ENCODE measurements around the gene C3orf52.

Gene C3orf52

GRCh38 chr3:112121577-112122547 is 35.7 kb downstream of the C3orf52 start:
- H3F3A ChIP-seq (ENCODE audit: low read depth) = no peaks in the 10 kb centered on the region
- no peak overlapping the region for H3K4me2 ChIP-seq (ENCODE audit: low read depth, low read length, poor library complexity, severe bottlenecking)
- H3K4me1 ChIP-seq (ENCODE audit: insufficient read depth, low read length, poor library complexity, severe bottlenecking) = peaks cover 71% of the 10 kb centered on the region
- no peaks in the 10 kb centered on the region for H3K36me3 ChIP-seq (ENCODE audit: insufficient read depth, low read length)
- no peak overlapping the region for H3K4me3 ChIP-seq (ENCODE audit: low read length, poor library complexity, severe bottlenecking)
- no peaks in the 10 kb centered on the region for H3K79me2 ChIP-seq (ENCODE audit: insufficient read depth, low read length)
- H3K9me3 ChIP-seq (ENCODE audit: insufficient read depth, low read depth, low read length) = no peaks in the 10 kb centered on the region
- no peaks in the 10 kb centered on the region for H3K27me3 ChIP-seq (ENCODE audit: insufficient read depth, low read length, poor library complexity, severe bottlenecking)
- no peak overlapping the region for H2AFZ ChIP-seq (ENCODE audit: low read length)
- TF ChIP-seq CTCF (conservative IDR thresholded peaks at IDR 0.05; ENCODE audit: low read length) (no peak), EZH2phosphoT487 (IDR thresholded peaks at IDR 0.05; ENCODE audit: borderline replicate concordance) (no peak)
- no peaks in the 10 kb centered on the region for H3K9me2 ChIP-seq (replicated peaks; ENCODE audit: low read depth, low read length)
- H4K20me1 ChIP-seq (ENCODE audit: insufficient read depth, low read length, poor library complexity, severe bottlenecking) = no peaks in the 10 kb centered on the region
- H3K9ac ChIP-seq (ENCODE audit: low read depth, low read length, poor library complexity, severe bottlenecking) = no peak overlapping the region

- Histone ChIP-seq H3K9me2 (replicated peaks; ENCODE audit: low read depth, low read length) (no peaks in the 10 kb centered on the region), H3K27me3 (ENCODE audit: insufficient read depth, low read length, poor library complexity, severe bottlenecking) (no peaks in the 10 kb centered on the region), H2AFZ (ENCODE audit: low read length) (no peak overlapping the region), H3K4me2 (ENCODE audit: low read depth, low read length, poor library complexity, severe bottlenecking) (no peak overlapping the region), H3K4me1 (ENCODE audit: insufficient read depth, low read length, poor library complexity, severe bottlenecking) (peaks cover 75% of the 10 kb centered on the region), H3K79me2 (ENCODE audit: insufficient read depth, low read length) (no peaks in the 10 kb centered on the region), H3K9me3 (ENCODE audit: insufficient read depth, low read depth, low read length) (no peaks in the 10 kb centered on the region), H3K36me3 (ENCODE audit: insufficient read depth, low read length) (no peaks in the 10 kb centered on the region), H3K4me3 (ENCODE audit: low read length, poor library complexity, severe bottlenecking) (no peak overlapping the region), H3K9ac (ENCODE audit: low read depth, low read length, poor library complexity, severe bottlenecking) (no peak overlapping the region), H4K20me1 (ENCODE audit: insufficient read depth, low read length, poor library complexity, severe bottlenecking) (no peaks in the 10 kb centered on the region), H3F3A (ENCODE audit: low read depth) (no peaks in the 10 kb centered on the region)
- TF ChIP-seq EZH2phosphoT487 (IDR thresholded peaks at IDR 0.05; ENCODE audit: borderline replicate concordance) (no peak), CTCF (conservative IDR thresholded peaks at IDR 0.05; ENCODE audit: low read length) (no peak)
These were observed 36.7 kb downstream of the C3orf52 start for GRCh38 chr3:112122870-112123269.

GRCh38 chr3:112123548-112123947 is 37.4 kb downstream of the C3orf52 start:
- H3K9me2 ChIP-seq (replicated peaks; ENCODE audit: low read depth, low read length) = no peaks in the 10 kb centered on the region
- H3K4me2 ChIP-seq (ENCODE audit: low read depth, low read length, poor library complexity, severe bottlenecking) = no peak overlapping the region
- H3K27me3 ChIP-seq (ENCODE audit: insufficient read depth, low read length, poor library complexity, severe bottlenecking) = no peaks in the 10 kb centered on the region
- no peak overlapping the region for H3K9ac ChIP-seq (ENCODE audit: low read depth, low read length, poor library complexity, severe bottlenecking)
- no peak overlapping the region for H3K4me3 ChIP-seq (ENCODE audit: low read length, poor library complexity, severe bottlenecking)
- H4K20me1 ChIP-seq (ENCODE audit: insufficient read depth, low read length, poor library complexity, severe bottlenecking) = no peaks in the 10 kb centered on the region
- H3K4me1 ChIP-seq (ENCODE audit: insufficient read depth, low read length, poor library complexity, severe bottlenecking) = peaks cover 75% of the 10 kb centered on the region
- no peak for TF ChIP-seq EZH2phosphoT487 (IDR thresholded peaks at IDR 0.05; ENCODE audit: borderline replicate concordance)
- TF ChIP-seq CTCF (conservative IDR thresholded peaks at IDR 0.05; ENCODE audit: low read length) = no peak
- H3F3A ChIP-seq (ENCODE audit: low read depth) = no peaks in the 10 kb centered on the region
- H3K79me2 ChIP-seq (ENCODE audit: insufficient read depth, low read length) = no peaks in the 10 kb centered on the region
- H3K36me3 ChIP-seq (ENCODE audit: insufficient read depth, low read length) = no peaks in the 10 kb centered on the region
- H3K9me3 ChIP-seq (ENCODE audit: insufficient read depth, low read depth, low read length) = no peaks in the 10 kb centered on the region
- no peak overlapping the region for H2AFZ ChIP-seq (ENCODE audit: low read length)
